Glutamatergic neuron (in vitro differentiated cells): ENCODE results near the gene SMAD3. TPM values are rescaled to one million over a fixed set of nuclear protein-coding genes. Genes with fewer than 3 reads are reported as not detected.

Experiments used
- DNase-seq: peaks from one replicate; pipeline ENCODE4 v3.0.0; 2022
- H3K27ac Mint-ChIP-seq: one replicate; pipeline ENCODE4 v1.8.0; 2020; ENCODE audit warnings: mild to moderate bottlenecking, mixed read lengths, inconsistent platforms; ENCODE audit not compliant: unreplicated experiment
- H3K27me3 Mint-ChIP-seq: one replicate; pipeline ENCODE4 v1.8.0; 2020; ENCODE audit warnings: mild to moderate bottlenecking, moderate library complexity, mixed read lengths, inconsistent platforms; ENCODE audit not compliant: unreplicated experiment
- H3K36me3 Mint-ChIP-seq: one replicate; pipeline ENCODE4 v1.8.0; 2020; ENCODE audit warnings: mild to moderate bottlenecking, mixed read lengths, inconsistent platforms; ENCODE audit not compliant: unreplicated experiment
- H3K4me1 Mint-ChIP-seq: one replicate; pipeline ENCODE4 v1.8.0; 2020; ENCODE audit warnings: mild to moderate bottlenecking, low read depth, mixed read lengths, inconsistent platforms; ENCODE audit not compliant: unreplicated experiment
- H3K4me3 Mint-ChIP-seq: one replicate; pipeline ENCODE4 v1.8.0; 2020; ENCODE audit warnings: mild to moderate bottlenecking, mixed read lengths, inconsistent platforms; ENCODE audit not compliant: unreplicated experiment
- H3K9me3 Mint-ChIP-seq: one replicate; pipeline ENCODE4 v1.8.0; 2020; ENCODE audit warnings: mild to moderate bottlenecking, moderate library complexity, mixed read lengths, inconsistent platforms; ENCODE audit not compliant: unreplicated experiment
- CTCF ChIP-seq: fragments of 200-600 bp; sonication (generic); IDR thresholded peaks from one replicate; pipeline ENCODE4 v1.5.0; 2021; ENCODE audit not compliant: partially characterized antibody, unreplicated experiment
- total RNA-seq: library from RNA; stranded (reverse); fragmentation: NEBNext Ultra II Directional; extraction: Animal tissue kit (Norgen Biotek cat#: 25700); gene quantifications from one replicate; pipeline ENCODE4 v1.2.1, GENCODE V29; 2021; ENCODE audit not compliant: unreplicated experiment

Gene SMAD3
- total RNA-seq, 1 donor from 2014 or later = 5.0 TPM

- Mint-ChIP-seq H3K36me3 (no peaks in the 10 kb centered on the region), H3K9me3 (no peaks in the 10 kb centered on the region), H3K4me1 (peaks cover 4% of the 10 kb centered on the region), H3K4me3 (no peak overlapping the region), H3K27ac (no peak overlapping the region), H3K27me3 (peaks cover 3% of the 10 kb centered on the region)
- TF ChIP-seq CTCF = no peak
- no peak for DNase-seq
Measured at GRCh38 chr15:67076147-67076843, 10.9 kb downstream of the SMAD3 start.

GRCh38 chr15:67077641-67078215 is 12.3 kb downstream of the SMAD3 start:
- H3K36me3 Mint-ChIP-seq = no peaks in the 10 kb centered on the region
- no peak overlapping the region for H3K4me3 Mint-ChIP-seq
- no peak for DNase-seq
- no peak overlapping the region for H3K27ac Mint-ChIP-seq
- TF ChIP-seq CTCF = no peak
- H3K27me3 Mint-ChIP-seq = peaks cover 3% of the 10 kb centered on the region
- H3K9me3 Mint-ChIP-seq = no peaks in the 10 kb centered on the region
- H3K4me1 Mint-ChIP-seq = peaks cover 5% of the 10 kb centered on the region

- no peak for TF ChIP-seq CTCF
- Mint-ChIP-seq H3K4me3 (no peak overlapping the region), H3K4me1 (peaks cover 1% of the 10 kb centered on the region), H3K36me3 (no peaks in the 10 kb centered on the region), H3K9me3 (no peaks in the 10 kb centered on the region), H3K27me3 (peaks cover 3% of the 10 kb centered on the region), H3K27ac (no peak overlapping the region)
- DNase-seq = no peak
Measured at GRCh38 chr15:67079361-67079760, 14.0 kb downstream of the SMAD3 start.

- Mint-ChIP-seq H3K4me3 (no peak overlapping the region), H3K36me3 (no peaks in the 10 kb centered on the region), H3K27ac (no peak overlapping the region), H3K27me3 (peaks cover 3% of the 10 kb centered on the region), H3K4me1 (peaks cover 1% of the 10 kb centered on the region), H3K9me3 (no peaks in the 10 kb centered on the region)
- no peak for TF ChIP-seq CTCF
- no peak for DNase-seq
Measured at GRCh38 chr15:67080118-67080899, 14.9 kb downstream of the SMAD3 start.
